Endothelial cell of umbilical vein (primary cell): ENCODE measurements around the gene KRT26.

Source experiments
- CTCF ChIP-seq, 2 donors: IDR thresholded peaks; 1 replicate in 1 of 2; 2 replicates in 1 of 2; pipeline ENCODE4 v1.5.1; 2011; ENCODE audit warnings: low read length in 2 of 2, mild to moderate bottlenecking in 2 of 2, moderate library complexity in 2 of 2, control low read depth in 1 of 2, inconsistent platforms in 1 of 2, low read depth in 1 of 2; ENCODE audit not compliant: insufficient read depth in 1 of 2; ENCODE audit errors: extremely low read depth in 1 of 2
- EZH2 ChIP-seq: IDR thresholded peaks from 2 replicates; pipeline ENCODE4 v1.6.1; 2012; ENCODE audit warnings: borderline replicate concordance, low read depth, mild to moderate bottlenecking, moderate library complexity, low read length, inconsistent platforms; ENCODE audit not compliant: severe bottlenecking
- FOS ChIP-seq: IDR thresholded peaks from 2 replicates; pipeline ENCODE4 v1.6.1; 2011; ENCODE audit warnings: mild to moderate bottlenecking, low read length, moderate library complexity, borderline replicate concordance; ENCODE audit not compliant: insufficient read depth
- GATA2 ChIP-seq: IDR thresholded peaks from 2 replicates; pipeline ENCODE4 v1.7.0; 2011; ENCODE audit warnings: low read depth, mild to moderate bottlenecking, moderate library complexity, mixed read lengths, low read length; ENCODE audit not compliant: insufficient read length, insufficient read depth
- JUN ChIP-seq: IDR thresholded peaks from 2 replicates; pipeline ENCODE4 v1.6.1; 2011; ENCODE audit warnings: borderline replicate concordance, low read depth; ENCODE audit not compliant: insufficient read length, insufficient read depth
- MYC ChIP-seq: IDR thresholded peaks from one replicate; pipeline ENCODE4 v1.6.1; 2011; ENCODE audit warnings: mild to moderate bottlenecking, low read depth, low read length
- POLR2A ChIP-seq: IDR thresholded peaks from 2 replicates; pipeline ENCODE4 v1.6.1; 2012; ENCODE audit warnings: low read depth, mild to moderate bottlenecking, control low read depth, low read length
- POLR2AphosphoS5 ChIP-seq: IDR thresholded peaks from 2 replicates; pipeline ENCODE4 v1.6.1; 2012; ENCODE audit warnings: low read depth, mild to moderate bottlenecking, control low read depth, low read length, moderate library complexity; ENCODE audit not compliant: insufficient read depth
- TF ChIP-seq, protein P1 (sequence below): IDR thresholded peaks from 2 replicates; pipeline ENCODE4 v1.6.1; 2011; ENCODE audit not compliant: insufficient read depth, insufficient read length

- TF ChIP-seq POLR2A = no peak
- no peak for TF ChIP-seq CTCF (IDR thresholded peaks at IDR 0.05; ENCODE audit: extremely low read depth in 1 of 2, insufficient read depth in 1 of 2, low read depth in 1 of 2, low read length in 2 of 2)
- TF ChIP-seq, protein P1, sequence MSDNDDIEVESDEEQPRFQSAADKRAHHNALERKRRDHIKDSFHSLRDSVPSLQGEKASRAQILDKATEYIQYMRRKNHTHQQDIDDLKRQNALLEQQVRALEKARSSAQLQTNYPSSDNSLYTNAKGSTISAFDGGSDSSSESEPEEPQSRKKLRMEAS = no peak
- TF ChIP-seq EZH2 = no peak
- TF ChIP-seq JUN = no peak
- no peak for TF ChIP-seq POLR2AphosphoS5
- no peak for TF ChIP-seq FOS
- no peak for TF ChIP-seq MYC
- no peak for TF ChIP-seq GATA2
Measured at GRCh38 chr17:40791111-40791510, 19.1 kb upstream of the KRT26 start.
